HUES6 (cell line): ENCODE results near the gene HIVEP3.

ENCODE experiments used
- H3K27ac ChIP-seq: 2 replicates; pipeline ENCODE4 v1.7.0; 2013; ENCODE audit warnings: low read depth, mild to moderate bottlenecking, low read length, inconsistent platforms
- H3K27me3 ChIP-seq: 2 replicates; pipeline ENCODE4 v1.6.1; 2013; ENCODE audit warnings: low read length; ENCODE audit not compliant: control insufficient read depth, insufficient read depth
- H3K36me3 ChIP-seq: 2 replicates; pipeline ENCODE4 v1.6.1; 2013; ENCODE audit warnings: low read length; ENCODE audit not compliant: control insufficient read depth, insufficient read depth
- H3K4me1 ChIP-seq: 2 replicates; pipeline ENCODE4 v1.6.1; 2013; ENCODE audit warnings: low read length; ENCODE audit not compliant: control insufficient read depth, insufficient read depth
- H3K4me3 ChIP-seq: 2 replicates; pipeline ENCODE4 v1.5.1; 2013; ENCODE audit warnings: low read depth, low read length
- H3K9ac ChIP-seq: one replicate; pipeline ENCODE4 v1.6.1; 2013; ENCODE audit warnings: mild to moderate bottlenecking, low read length
- H3K9me3 ChIP-seq: 2 replicates; pipeline ENCODE4 v1.6.1; 2013; ENCODE audit warnings: low read depth, low read length; ENCODE audit not compliant: control insufficient read depth, insufficient read depth

HIVEP3 gene

GRCh38 chr1:41620365-41621169 lies 298.2 kb downstream of the HIVEP3 start:
- H3K4me3 ChIP-seq = no peak overlapping the region
- H3K27me3 ChIP-seq = no peaks in the 10 kb centered on the region
- peaks cover 19% of the 10 kb centered on the region for H3K4me1 ChIP-seq
- no peak overlapping the region for H3K27ac ChIP-seq
- no peaks in the 10 kb centered on the region for H3K36me3 ChIP-seq
- H3K9me3 ChIP-seq = no peaks in the 10 kb centered on the region
- H3K9ac ChIP-seq = no peak overlapping the region

GRCh38 chr1:41619511-41620364 lies 299.0 kb downstream of the HIVEP3 start:
- Histone ChIP-seq H3K9ac (no peak overlapping the region), H3K27ac (no peak overlapping the region), H3K27me3 (no peaks in the 10 kb centered on the region), H3K4me3 (no peak overlapping the region), H3K9me3 (no peaks in the 10 kb centered on the region), H3K4me1 (peaks cover 19% of the 10 kb centered on the region), H3K36me3 (no peaks in the 10 kb centered on the region)

GRCh38 chr1:41618871-41619270 lies 299.9 kb downstream of the HIVEP3 start:
- Histone ChIP-seq H3K9me3 (no peaks in the 10 kb centered on the region), H3K9ac (no peak overlapping the region), H3K4me1 (peaks cover 19% of the 10 kb centered on the region), H3K27me3 (no peaks in the 10 kb centered on the region), H3K36me3 (no peaks in the 10 kb centered on the region), H3K4me3 (no peak overlapping the region), H3K27ac (no peak overlapping the region)

GRCh38 chr1:41618066-41618825 lies 300.5 kb downstream of the HIVEP3 start:
- H3K9ac ChIP-seq = no peak overlapping the region
- H3K4me1 ChIP-seq = peaks cover 19% of the 10 kb centered on the region
- H3K27me3 ChIP-seq = no peaks in the 10 kb centered on the region
- no peak overlapping the region for H3K27ac ChIP-seq
- H3K9me3 ChIP-seq = no peaks in the 10 kb centered on the region
- H3K4me3 ChIP-seq = no peak overlapping the region
- H3K36me3 ChIP-seq = no peaks in the 10 kb centered on the region

- Histone ChIP-seq H3K9me3 (no peaks in the 10 kb centered on the region), H3K27me3 (no peaks in the 10 kb centered on the region), H3K27ac (no peak overlapping the region), H3K4me1 (peaks cover 19% of the 10 kb centered on the region), H3K4me3 (no peak overlapping the region), H3K9ac (no peak overlapping the region), H3K36me3 (no peaks in the 10 kb centered on the region)
Measured at GRCh38 chr1:41617336-41617735, 301.4 kb downstream of the HIVEP3 start.

DNA sequence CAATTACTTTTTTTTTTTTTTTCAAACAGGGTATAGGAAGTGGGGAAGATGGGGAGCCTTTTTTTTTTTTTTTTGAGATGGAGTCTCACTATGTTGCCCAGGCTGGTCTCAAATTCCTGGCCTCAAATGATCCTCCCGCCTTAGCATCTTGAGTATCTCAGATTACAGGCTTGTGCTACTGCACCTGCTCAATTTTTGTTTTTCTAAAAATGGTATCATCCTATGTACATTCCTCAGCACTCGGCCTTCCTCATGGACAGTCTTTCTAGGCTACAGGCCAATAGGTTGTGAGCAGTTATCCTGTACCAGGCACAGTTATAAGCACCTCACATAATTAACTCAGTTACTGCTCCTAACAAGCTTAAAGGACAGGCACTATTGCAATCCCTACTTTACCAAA lies 302.2 kb downstream of the HIVEP3 start:
- peaks cover 19% of the 10 kb centered on the region for H3K4me1 ChIP-seq
- H3K27me3 ChIP-seq = no peaks in the 10 kb centered on the region
- no peak overlapping the region for H3K9ac ChIP-seq
- no peaks in the 10 kb centered on the region for H3K36me3 ChIP-seq
- no peak overlapping the region for H3K4me3 ChIP-seq
- no peaks in the 10 kb centered on the region for H3K9me3 ChIP-seq
- no peak overlapping the region for H3K27ac ChIP-seq

DNA sequence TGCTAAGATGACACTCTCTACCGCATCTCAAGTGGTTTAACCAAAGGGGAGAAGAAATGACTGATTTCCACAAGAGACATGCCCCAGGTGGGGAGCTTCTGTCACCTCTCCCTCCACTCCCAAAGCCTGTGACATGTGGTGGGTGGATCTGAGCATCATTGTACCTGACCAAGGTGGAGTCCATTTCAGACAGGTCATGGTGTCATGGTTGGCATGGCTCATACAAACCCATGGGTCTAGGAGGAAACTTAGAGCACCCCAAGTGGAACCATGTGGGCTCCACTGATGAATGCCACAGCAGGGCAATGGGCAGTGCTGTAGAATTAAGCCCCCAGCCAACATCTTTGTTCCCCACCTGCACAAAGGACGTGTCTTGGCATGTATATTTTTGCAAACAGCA lies 302.7 kb downstream of the HIVEP3 start:
- H3K9ac ChIP-seq = no peak overlapping the region
- no peaks in the 10 kb centered on the region for H3K27me3 ChIP-seq
- H3K36me3 ChIP-seq = no peaks in the 10 kb centered on the region
- peaks cover 19% of the 10 kb centered on the region for H3K4me1 ChIP-seq
- no peak overlapping the region for H3K4me3 ChIP-seq
- no peak overlapping the region for H3K27ac ChIP-seq
- H3K9me3 ChIP-seq = no peaks in the 10 kb centered on the region

DNA sequence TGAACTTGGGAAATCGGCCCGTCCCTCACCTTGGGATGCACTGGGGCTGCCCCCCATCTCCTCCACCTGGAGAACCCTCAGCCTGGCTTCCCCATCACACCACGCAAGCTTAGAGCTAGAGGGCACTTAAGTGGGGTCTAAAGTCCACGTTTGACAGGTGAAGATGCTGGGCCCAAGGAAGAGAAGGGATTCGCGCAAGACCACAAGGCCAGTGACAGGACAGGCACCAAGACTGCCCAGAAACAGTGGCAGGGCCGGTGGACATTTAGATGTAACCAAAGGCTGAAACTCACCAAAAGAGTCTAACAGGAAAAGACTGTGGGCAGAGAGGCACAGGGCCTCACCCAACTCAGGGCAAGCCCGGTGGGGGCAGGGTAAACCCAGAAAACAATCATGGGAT lies 303.4 kb downstream of the HIVEP3 start:
- no peak overlapping the region for H3K27ac ChIP-seq
- no peaks in the 10 kb centered on the region for H3K27me3 ChIP-seq
- H3K9me3 ChIP-seq = no peaks in the 10 kb centered on the region
- H3K4me3 ChIP-seq = no peak overlapping the region
- no peaks in the 10 kb centered on the region for H3K36me3 ChIP-seq
- H3K4me1 ChIP-seq = peaks cover 16% of the 10 kb centered on the region
- H3K9ac ChIP-seq = no peak overlapping the region

DNA sequence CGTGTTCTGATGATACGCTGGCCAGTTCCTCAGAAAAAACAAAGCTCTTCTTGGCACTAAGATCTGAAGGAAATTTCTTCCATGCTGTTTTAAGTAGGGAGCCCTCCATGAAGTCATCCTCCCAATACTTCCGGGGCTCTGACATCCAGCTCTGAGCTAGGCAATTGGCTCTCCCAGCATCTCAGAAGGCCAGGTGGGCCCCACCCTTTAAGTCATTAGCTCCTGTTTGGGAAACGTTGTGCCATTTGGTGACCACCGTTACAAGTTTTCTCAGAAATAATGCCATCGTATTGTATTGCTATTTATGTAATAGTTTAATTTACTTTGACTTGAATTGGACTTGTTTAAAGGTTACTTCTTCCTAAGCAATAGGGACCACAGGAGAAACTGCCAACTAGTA lies 303.9 kb downstream of the HIVEP3 start:
- Histone ChIP-seq H3K9me3 (no peaks in the 10 kb centered on the region), H3K27ac (no peak overlapping the region), H3K4me1 (peaks cover 11% of the 10 kb centered on the region), H3K27me3 (no peaks in the 10 kb centered on the region), H3K36me3 (no peaks in the 10 kb centered on the region), H3K9ac (no peak overlapping the region), H3K4me3 (no peak overlapping the region)

DNA sequence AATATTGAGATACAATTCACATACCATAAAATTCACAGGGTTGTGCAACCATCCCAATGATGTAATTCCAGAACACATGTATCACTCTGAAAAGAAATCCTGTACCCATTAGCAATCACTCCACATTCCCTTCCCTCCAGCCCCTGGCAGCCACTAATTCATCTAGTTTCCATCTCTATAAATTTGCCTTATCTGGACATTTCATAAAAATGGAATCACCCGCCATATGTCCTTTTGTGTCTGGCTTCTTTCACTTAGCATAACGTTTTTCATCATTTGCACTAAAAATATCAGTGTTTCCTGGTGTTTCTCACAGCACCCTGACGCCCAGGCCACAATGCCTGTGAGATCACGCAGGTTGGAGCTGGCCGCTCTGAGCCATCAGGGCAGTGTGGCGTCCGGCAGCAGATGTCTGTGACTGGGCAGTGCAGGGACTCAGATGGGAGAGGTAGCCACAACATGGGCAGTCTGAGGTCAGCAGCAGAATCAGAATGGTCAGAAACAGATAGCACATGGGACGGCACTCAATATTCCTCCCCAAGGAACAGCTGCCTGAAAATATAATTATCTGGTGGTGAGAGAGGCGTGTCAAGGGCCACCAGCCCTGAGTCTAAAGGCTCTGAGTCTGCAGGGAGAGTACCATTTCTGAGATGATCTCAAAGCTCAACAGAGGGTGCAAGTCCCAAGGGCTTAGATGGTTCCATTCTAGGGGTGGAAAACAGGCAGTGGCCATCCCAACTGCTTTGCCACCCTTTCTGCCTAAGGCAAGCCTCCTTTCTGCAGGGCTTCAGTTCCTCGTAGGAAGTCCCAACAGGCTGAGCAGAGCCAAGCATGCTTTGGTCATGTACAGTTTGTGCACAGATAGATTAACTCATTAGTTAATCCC lies 304.8 kb downstream of the HIVEP3 start:
- Histone ChIP-seq H3K36me3 (no peaks in the 10 kb centered on the region), H3K27me3 (no peaks in the 10 kb centered on the region), H3K4me1 (peaks cover 2% of the 10 kb centered on the region; the same call in 1 of the 2 replicates), H3K9ac (no peak overlapping the region), H3K4me3 (no peak overlapping the region), H3K9me3 (no peaks in the 10 kb centered on the region), H3K27ac (no peak overlapping the region)
